Gastroesophageal sphincter (tissue), 4 donors: ENCODE results near the gene MAP3K12. TPM values are rescaled to one million over a fixed set of nuclear protein-coding genes. Genes with fewer than 3 reads are reported as not detected.

Source experiments
- ATAC-seq: fragments of 150-250 bp; one replicate; pipeline ENCODE4 v1.9.1; 2016; ENCODE audit warnings: mild to moderate bottlenecking, moderate library complexity
- H3K27ac ChIP-seq, 4 donors: fragments of 200-600 bp; sonication (generic) in 3 of 4; 1 replicate in 3 of 4; 2 replicates in 1 of 4; pipeline ENCODE4 v1.5.1; 2016 to 2019
- H3K27me3 ChIP-seq: fragments of 200-600 bp; sonication (generic); one replicate; pipeline ENCODE4 v1.5.1; 2019
- H3K36me3 ChIP-seq, 2 donors: fragments of 200-600 bp; sonication (generic); one replicate each; pipeline ENCODE4 v1.5.1; 2019; ENCODE audit warnings: control low read depth in 1 of 2
- H3K4me1 ChIP-seq, 3 donors: fragments of 200-600 bp; sonication (generic); 1 replicate in 2 of 3; 2 replicates in 1 of 3; pipeline ENCODE4 v1.5.1; 2016 to 2019; ENCODE audit warnings: control low read depth in 2 of 3
- H3K4me3 ChIP-seq, 2 donors: fragments of 200-600 bp; sonication (generic); one replicate each; pipeline ENCODE4 v1.5.1; 2019; ENCODE audit warnings: mild to moderate bottlenecking in 1 of 2, moderate library complexity in 1 of 2
- H3K9me3 ChIP-seq, 3 donors: fragments of 200-600 bp; sonication (generic); one replicate each; pipeline ENCODE4 v1.5.1; 2017 to 2019; ENCODE audit warnings: control low read depth in 2 of 3
- EP300 ChIP-seq: sonication (generic); formaldehyde crosslinking; IDR thresholded peaks from one replicate; pipeline ENCODE4 v1.6.1; 2017; ENCODE audit warnings: antibody characterized with exemption, mild to moderate bottlenecking
- POLR2A ChIP-seq, 2 donors: fragments of 450-650 bp; IDR thresholded peaks; one replicate each; pipeline ENCODE4 v1.6.1; 2017; ENCODE audit warnings: antibody characterized with exemption in 2 of 2, mild to moderate bottlenecking in 2 of 2, moderate library complexity in 1 of 2
- POLR2AphosphoS5 ChIP-seq: sonication (generic); formaldehyde crosslinking; IDR thresholded peaks from one replicate; pipeline ENCODE4 v1.6.1; 2017; ENCODE audit warnings: antibody characterized with exemption
- WGBS, 2 donors: methylation state at CpG; one replicate each; pipeline ENCODE4 v1.1.5; 2018; ENCODE audit warnings: low coverage in 1 of 2; 5-methylcytosine and 5-hydroxymethylcytosine counted together
- total RNA-seq, 4 donors: library from RNA; depleted of rRNA; stranded (reverse); fragments of >200 nt; gene quantifications; one replicate each; pipeline ENCODE4 v1.1.0, GENCODE V29; 2016
- TF ChIP-seq, protein P1 (sequence below), 4 experiments: fragments of 200-600 bp in 2 of 4; fragments of 450-650 bp in 2 of 4; sonication (generic) in 1 of 4; IDR thresholded peaks; one replicate each; pipeline ENCODE4 v1.5.1; 2017 to 2019; ENCODE audit warnings: antibody characterized with exemption in 4 of 4, mild to moderate bottlenecking in 2 of 4, moderate library complexity in 2 of 4

MAP3K12 gene
- total RNA-seq, 4 donors from 2014 or later, result 14.8 to 41.9 (median 20.3) TPM

GRCh38 chr12:53493610-53494391 lies 5.5 kb downstream of the MAP3K12 start:
- no peaks in the 10 kb centered on the region for H3K36me3 ChIP-seq
- WGBS, 2 donors, result 11 to 16% methylated on average over 4 to 10 of the region's 11 CpGs
- peak overlapping the region; percentile 18 to 89 (median 87) for H3K27ac ChIP-seq
- no peaks in the 10 kb centered on the region for H3K9me3 ChIP-seq
- no peak for ATAC-seq
- H3K4me1 ChIP-seq, result peaks cover 0 to 62% (median 25%) of the 10 kb centered on the region in 3 donors
- TF ChIP-seq POLR2AphosphoS5, result no peak
- no peak for TF ChIP-seq POLR2A (IDR thresholded peaks at IDR 0.05)
- TF ChIP-seq EP300, result no peak
- TF ChIP-seq, protein P1, sequence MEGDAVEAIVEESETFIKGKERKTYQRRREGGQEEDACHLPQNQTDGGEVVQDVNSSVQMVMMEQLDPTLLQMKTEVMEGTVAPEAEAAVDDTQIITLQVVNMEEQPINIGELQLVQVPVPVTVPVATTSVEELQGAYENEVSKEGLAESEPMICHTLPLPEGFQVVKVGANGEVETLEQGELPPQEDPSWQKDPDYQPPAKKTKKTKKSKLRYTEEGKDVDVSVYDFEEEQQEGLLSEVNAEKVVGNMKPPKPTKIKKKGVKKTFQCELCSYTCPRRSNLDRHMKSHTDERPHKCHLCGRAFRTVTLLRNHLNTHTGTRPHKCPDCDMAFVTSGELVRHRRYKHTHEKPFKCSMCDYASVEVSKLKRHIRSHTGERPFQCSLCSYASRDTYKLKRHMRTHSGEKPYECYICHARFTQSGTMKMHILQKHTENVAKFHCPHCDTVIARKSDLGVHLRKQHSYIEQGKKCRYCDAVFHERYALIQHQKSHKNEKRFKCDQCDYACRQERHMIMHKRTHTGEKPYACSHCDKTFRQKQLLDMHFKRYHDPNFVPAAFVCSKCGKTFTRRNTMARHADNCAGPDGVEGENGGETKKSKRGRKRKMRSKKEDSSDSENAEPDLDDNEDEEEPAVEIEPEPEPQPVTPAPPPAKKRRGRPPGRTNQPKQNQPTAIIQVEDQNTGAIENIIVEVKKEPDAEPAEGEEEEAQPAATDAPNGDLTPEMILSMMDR (IDR thresholded peaks at IDR 0.05), result no peak
- no peaks in the 10 kb centered on the region for H3K27me3 ChIP-seq
- peak overlapping the region in 1 of 2 donors; percentile 70 for H3K4me3 ChIP-seq

GRCh38 chr12:53492830-53493609 lies 6.2 kb downstream of the MAP3K12 start:
- peak; percentile 91 for ATAC-seq
- TF ChIP-seq POLR2A (IDR thresholded peaks at IDR 0.05) (no peak), EP300 (no peak), POLR2AphosphoS5 (peak; percentile 63)
- TF ChIP-seq, protein P1 (IDR thresholded peaks at IDR 0.05), result peak in 1 of 4 experiments; percentile 12
- H3K27ac ChIP-seq, result peak overlapping the region; percentile 18 to 89 (median 87)

GRCh38 chr12:53492188-53492587 lies 7.1 kb downstream of the MAP3K12 start:
- ATAC-seq, result no peak
- H3K4me1 ChIP-seq, result peaks cover 0 to 45% (median 20%) of the 10 kb centered on the region in 3 donors
- peaks cover 0 to 11% of the 10 kb centered on the region in 2 donors for H3K36me3 ChIP-seq
- H3K27ac ChIP-seq, result peak overlapping the region in 3 of 4 donors; percentile 87 to 89 (median 87)
- TF ChIP-seq POLR2A (IDR thresholded peaks at IDR 0.05) (no peak), POLR2AphosphoS5 (no peak), EP300 (no peak)
- TF ChIP-seq, protein P1 (IDR thresholded peaks at IDR 0.05), result no peak
- 38 to 63% methylated on average over 6 to 13 of the region's 20 CpGs for WGBS, 2 donors
- H3K4me3 ChIP-seq, result peak overlapping the region in 1 of 2 donors; percentile 70
- H3K9me3 ChIP-seq, result no peaks in the 10 kb centered on the region
- H3K27me3 ChIP-seq, result no peaks in the 10 kb centered on the region

More at GRCh38 chr12:53492830-53493609, 6.2 kb downstream of the MAP3K12 start:
- no peaks in the 10 kb centered on the region for H3K9me3 ChIP-seq
- WGBS, 2 donors, result 8% methylated on average over 5 of the region's 52 CpGs
- no peaks in the 10 kb centered on the region for H3K27me3 ChIP-seq
- peak overlapping the region; percentile 34 to 70 for H3K4me3 ChIP-seq
- peaks cover 0 to 54% (median 20%) of the 10 kb centered on the region in 3 donors for H3K4me1 ChIP-seq
- H3K36me3 ChIP-seq, result peaks cover 0 to 5% of the 10 kb centered on the region in 2 donors

DNA sequence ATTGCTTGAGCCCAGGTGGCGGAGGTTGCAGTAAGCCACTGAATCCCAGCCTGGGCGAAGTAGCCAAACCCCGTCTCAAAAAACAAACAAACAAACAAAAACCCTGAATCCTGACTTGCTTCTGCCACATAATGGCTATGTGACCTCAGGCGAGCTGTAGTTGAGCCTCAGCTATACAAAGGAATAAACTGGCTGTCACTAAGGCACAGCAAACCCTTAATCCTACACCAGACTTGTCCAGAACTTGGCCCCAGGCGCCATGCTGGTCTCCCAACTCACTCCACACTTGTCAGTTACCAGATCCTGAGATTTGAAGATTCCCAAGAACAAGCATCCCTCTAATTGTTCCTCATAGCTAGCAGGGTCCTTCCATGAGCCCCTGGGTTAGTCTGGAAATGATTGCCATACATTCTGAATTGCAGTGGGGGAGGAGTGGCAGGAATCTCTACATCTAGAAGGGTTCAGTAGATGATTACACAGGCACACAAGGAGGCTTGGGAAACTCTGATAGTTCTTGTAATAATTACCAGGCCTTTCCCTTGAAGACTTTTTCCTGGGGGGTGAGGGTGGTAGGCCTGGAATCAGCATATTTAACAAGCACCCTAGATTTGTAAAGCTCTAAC lies 9.9 kb downstream of the MAP3K12 start:
- WGBS, 2 donors, result 84 to 100% methylated on average over 1 to 4 of the region's 5 CpGs
- Histone ChIP-seq H3K27ac (no peak overlapping the region), H3K4me1 (peaks cover 0 to 27% (median 14%) of the 10 kb centered on the region in 3 donors), H3K9me3 (no peaks in the 10 kb centered on the region), H3K27me3 (no peaks in the 10 kb centered on the region), H3K4me3 (no peak overlapping the region), H3K36me3 (peaks cover 0 to 40% of the 10 kb centered on the region in 2 donors)
- TF ChIP-seq EP300 (no peak), POLR2A (IDR thresholded peaks at IDR 0.05) (no peak), POLR2AphosphoS5 (no peak)
- TF ChIP-seq, protein P1 (IDR thresholded peaks at IDR 0.05), result no peak
- no peak for ATAC-seq
